ENCODE results near the gene OR2C3. TPM values are rescaled to one million over a fixed set of nuclear protein-coding genes. Genes with fewer than 3 reads are reported as not detected.

OR2C3 gene
- total and polyA plus RNA-seq, 7 experiments from 2014 or later: 0.05 TPM; not detected in 6

- Mint-ChIP-seq H3K9me3 (peaks cover 0 to 5% (median 0%) of the 10 kb centered on the region in 11 donors), H3K27ac (no peak overlapping the region), H3K36me3 (no peaks in the 10 kb centered on the region), H3K4me1 (peaks cover 0 to 2% (median 0%) of the 10 kb centered on the region in 7 donors), H3K4me3 (no peak overlapping the region), H3K27me3 (peaks cover 0 to 20% (median 16%) of the 10 kb centered on the region in 5 donors)
- no peaks in the 10 kb centered on the region for H3K4me1 ChIP-seq (ENCODE audit: control insufficient read depth in 2 of 2, insufficient read depth in 2 of 2, low read length in 2 of 2)
- H3K4me3 ChIP-seq (ENCODE audit: low read length): no peak overlapping the region
- intact Hi-C loops (cut with micrococcal nuclease): no loop called here
- H3K36me3 ChIP-seq (ENCODE audit: control insufficient read depth in 2 of 3, insufficient read depth in 3 of 3, low read length in 3 of 3): no peaks in the 10 kb centered on the region
- ChIA-PET CTCF (no interaction called here), POLR2A (no interaction called here)
- no peak overlapping the region for H3K27ac ChIP-seq (ENCODE audit: low read depth, low read length)
- H3K9me3 ChIP-seq (ENCODE audit: control insufficient read depth in 2 of 3, low read length in 3 of 3): no peaks in the 10 kb centered on the region
- no peaks in the 10 kb centered on the region for H3K27me3 ChIP-seq (ENCODE audit: control insufficient read depth in 2 of 2, insufficient read depth in 2 of 2, low read length in 2 of 2)
- ATAC-seq: peak; percentile 59
- no peak for DNase-seq
Measured at GRCh38 chr1:247539215-247539614, 3.0 kb upstream of the OR2C3 start.

DNA sequence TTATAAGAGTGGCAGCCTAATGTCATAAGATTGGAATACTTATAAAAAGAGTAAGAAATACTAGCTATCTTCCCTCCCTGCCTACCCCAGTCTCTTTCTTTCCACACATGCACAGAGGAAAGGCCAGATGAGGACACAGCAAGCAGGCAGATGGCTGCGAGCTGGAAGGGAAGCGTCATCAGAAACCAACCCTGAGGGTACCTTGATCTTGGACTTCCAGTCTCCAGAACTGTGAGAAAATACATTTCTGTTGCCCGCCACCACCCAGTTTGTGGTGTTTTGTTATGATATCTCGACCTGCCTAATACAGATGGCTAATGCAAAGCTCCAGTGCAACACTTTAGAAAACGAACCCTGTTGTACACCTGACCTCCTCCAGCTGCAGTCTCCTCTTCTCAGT lies 2.3 kb upstream of the OR2C3 start:
- peaks cover 0 to 2% (median 0%) of the 10 kb centered on the region in 7 donors for H3K4me1 Mint-ChIP-seq
- Histone ChIP-seq H3K36me3 (ENCODE audit: control insufficient read depth in 2 of 3, insufficient read depth in 3 of 3, low read length in 3 of 3) (no peaks in the 10 kb centered on the region), H3K27ac (ENCODE audit: low read depth, low read length) (no peak overlapping the region), H3K9me3 (ENCODE audit: control insufficient read depth in 2 of 3, low read length in 3 of 3) (no peaks in the 10 kb centered on the region), H3K27me3 (ENCODE audit: control insufficient read depth in 2 of 2, insufficient read depth in 2 of 2, low read length in 2 of 2) (no peaks in the 10 kb centered on the region), H3K4me3 (ENCODE audit: low read length) (no peak overlapping the region), H3K4me1 (ENCODE audit: control insufficient read depth in 2 of 2, insufficient read depth in 2 of 2, low read length in 2 of 2) (no peaks in the 10 kb centered on the region)
- no peak for ATAC-seq
- H3K27me3 Mint-ChIP-seq: peaks cover 0 to 24% (median 16%) of the 10 kb centered on the region in 5 donors
- no peak for DNase-seq
- no peak overlapping the region for H3K4me3 Mint-ChIP-seq
- no peaks in the 10 kb centered on the region for H3K36me3 Mint-ChIP-seq
- H3K27ac Mint-ChIP-seq: no peak overlapping the region
- CTCF ChIA-PET: no interaction called here
- intact Hi-C loops (cut with micrococcal nuclease): no loop called here
- H3K9me3 Mint-ChIP-seq: peaks cover 0 to 5% (median 0%) of the 10 kb centered on the region in 11 donors
- POLR2A ChIA-PET: no interaction called here

- Mint-ChIP-seq H3K36me3 (no peaks in the 10 kb centered on the region), H3K27me3 (peaks cover 1 to 33% (median 20%) of the 10 kb centered on the region in 5 donors), H3K9me3 (peaks cover 0 to 8% (median 0%) of the 10 kb centered on the region in 11 donors), H3K27ac (no peak overlapping the region), H3K4me3 (no peak overlapping the region), H3K4me1 (peaks cover 0 to under 1% (median 0%) of the 10 kb centered on the region in 7 donors)
- ChIA-PET POLR2A (no interaction called here), CTCF (no interaction called here)
- DNase-seq (no peak), ATAC-seq (peak; percentile 60)
- intact Hi-C loops (cut with micrococcal nuclease): no loop called here
- Histone ChIP-seq H3K27me3 (ENCODE audit: control insufficient read depth in 2 of 2, insufficient read depth in 2 of 2, low read length in 2 of 2) (no peaks in the 10 kb centered on the region), H3K4me1 (ENCODE audit: control insufficient read depth in 2 of 2, insufficient read depth in 2 of 2, low read length in 2 of 2) (no peaks in the 10 kb centered on the region), H3K9me3 (ENCODE audit: control insufficient read depth in 2 of 3, low read length in 3 of 3) (no peaks in the 10 kb centered on the region), H3K4me3 (ENCODE audit: low read length) (no peak overlapping the region), H3K27ac (ENCODE audit: low read depth, low read length) (no peak overlapping the region), H3K36me3 (ENCODE audit: control insufficient read depth in 2 of 3, insufficient read depth in 3 of 3, low read length in 3 of 3) (no peaks in the 10 kb centered on the region)
Measured at GRCh38 chr1:247535402-247535801, 838 bp downstream of the OR2C3 start.

GRCh38 chr1:247531937-247532336 lies 4.3 kb downstream of the OR2C3 start:
- intact Hi-C loops (cut with micrococcal nuclease): no loop called here
- Mint-ChIP-seq H3K36me3 (no peaks in the 10 kb centered on the region), H3K27ac (no peak overlapping the region), H3K27me3 (peaks cover 7 to 33% (median 25%) of the 10 kb centered on the region in 5 donors), H3K9me3 (peaks cover 0 to 4% (median 0%) of the 10 kb centered on the region in 11 donors), H3K4me1 (no peaks in the 10 kb centered on the region), H3K4me3 (no peak overlapping the region)
- no peak for ATAC-seq
- Histone ChIP-seq H3K36me3 (ENCODE audit: control insufficient read depth in 2 of 3, insufficient read depth in 3 of 3, low read length in 3 of 3) (no peaks in the 10 kb centered on the region), H3K4me3 (ENCODE audit: low read length) (no peak overlapping the region), H3K9me3 (ENCODE audit: control insufficient read depth in 2 of 3, low read length in 3 of 3) (no peaks in the 10 kb centered on the region), H3K27ac (ENCODE audit: low read depth, low read length) (no peak overlapping the region), H3K27me3 (ENCODE audit: control insufficient read depth in 2 of 2, insufficient read depth in 2 of 2, low read length in 2 of 2) (no peaks in the 10 kb centered on the region), H3K4me1 (ENCODE audit: control insufficient read depth in 2 of 2, insufficient read depth in 2 of 2, low read length in 2 of 2) (no peaks in the 10 kb centered on the region)
- DNase-seq: no peak
- ChIA-PET CTCF (no interaction called here), POLR2A (no interaction called here)

DNA sequence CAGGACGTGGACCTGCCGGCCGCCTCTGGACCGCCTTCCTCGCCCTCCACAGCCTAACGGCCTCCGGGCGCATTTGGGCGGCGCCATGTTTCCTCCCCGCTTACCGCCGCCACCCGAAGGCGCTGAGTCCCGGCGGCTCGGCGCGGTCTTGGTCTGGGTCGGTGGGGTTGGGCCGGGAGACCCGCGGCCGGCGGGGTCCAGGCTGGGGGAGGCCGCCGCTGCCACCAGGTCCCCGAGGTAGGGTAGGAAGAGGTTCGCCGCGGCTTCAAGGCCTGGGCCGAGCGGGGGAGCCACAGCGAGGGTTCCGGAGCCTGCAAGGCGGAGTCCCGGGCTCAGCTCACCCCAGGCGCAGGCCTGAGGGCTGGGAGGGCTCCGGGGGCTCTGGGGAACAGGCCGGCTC lies 5.5 kb downstream of the OR2C3 start:
- CTCF ChIA-PET: no interaction called here
- Histone ChIP-seq H3K4me1 (ENCODE audit: control insufficient read depth in 2 of 2, insufficient read depth in 2 of 2, low read length in 2 of 2) (no peaks in the 10 kb centered on the region), H3K27ac (ENCODE audit: low read depth, low read length) (no peak overlapping the region), H3K9me3 (ENCODE audit: control insufficient read depth in 2 of 3, low read length in 3 of 3) (no peaks in the 10 kb centered on the region), H3K4me3 (ENCODE audit: low read length) (no peak overlapping the region), H3K27me3 (ENCODE audit: control insufficient read depth in 2 of 2, insufficient read depth in 2 of 2, low read length in 2 of 2) (no peaks in the 10 kb centered on the region), H3K36me3 (ENCODE audit: control insufficient read depth in 2 of 3, insufficient read depth in 3 of 3, low read length in 3 of 3) (no peaks in the 10 kb centered on the region)
- H3K4me3 Mint-ChIP-seq: no peak overlapping the region
- H3K27me3 Mint-ChIP-seq: peaks cover 7 to 45% (median 31%) of the 10 kb centered on the region in 5 donors
- intact Hi-C loops (cut with micrococcal nuclease): no loop called here
- H3K9me3 Mint-ChIP-seq: peaks cover 0 to 4% (median 0%) of the 10 kb centered on the region in 11 donors
- no peak for DNase-seq
- POLR2A ChIA-PET: no interaction called here
- ATAC-seq: peak; percentile 49
- no peaks in the 10 kb centered on the region for H3K36me3 Mint-ChIP-seq
- no peaks in the 10 kb centered on the region for H3K4me1 Mint-ChIP-seq
- no peak overlapping the region for H3K27ac Mint-ChIP-seq

DNA sequence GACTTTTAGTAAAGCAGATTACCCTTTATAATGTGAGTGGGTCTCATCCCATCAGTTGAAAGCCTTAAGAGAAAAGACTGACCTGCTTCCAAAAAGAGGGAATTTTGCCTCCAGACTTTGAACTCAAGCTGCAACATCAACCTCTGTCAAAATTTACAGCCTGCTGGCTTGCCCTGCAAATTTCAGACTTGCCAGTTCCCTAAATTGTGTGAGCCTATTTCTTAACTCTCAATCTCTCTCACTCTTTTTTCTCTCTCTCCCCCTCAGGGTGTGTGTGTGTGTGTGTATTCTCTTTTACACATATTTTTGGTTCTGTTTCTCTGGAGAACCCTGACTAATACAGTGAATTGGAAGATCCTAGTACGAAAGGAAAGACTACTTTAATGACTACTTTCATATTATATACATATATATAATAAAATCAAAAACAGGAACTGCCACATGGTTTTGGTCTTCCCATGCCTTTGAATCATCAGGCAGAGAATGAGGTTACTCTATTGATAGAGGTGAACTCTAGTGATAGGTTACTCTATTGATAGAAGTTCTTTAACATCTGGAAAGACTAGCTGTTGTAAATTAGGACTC lies 6.4 kb downstream of the OR2C3 start:
- H3K4me1 ChIP-seq (ENCODE audit: control insufficient read depth in 2 of 2, insufficient read depth in 2 of 2, low read length in 2 of 2): no peaks in the 10 kb centered on the region
- H3K27me3 ChIP-seq (ENCODE audit: control insufficient read depth in 2 of 2, insufficient read depth in 2 of 2, low read length in 2 of 2): no peaks in the 10 kb centered on the region
- no peaks in the 10 kb centered on the region for H3K36me3 Mint-ChIP-seq
- no peak for DNase-seq
- H3K36me3 ChIP-seq (ENCODE audit: control insufficient read depth in 2 of 3, insufficient read depth in 3 of 3, low read length in 3 of 3): no peaks in the 10 kb centered on the region
- intact Hi-C loops (cut with micrococcal nuclease): no loop called here
- H3K9me3 ChIP-seq (ENCODE audit: control insufficient read depth in 2 of 3, low read length in 3 of 3): no peaks in the 10 kb centered on the region
- CTCF ChIA-PET: no interaction called here
- peaks cover 7 to 48% (median 39%) of the 10 kb centered on the region in 5 donors for H3K27me3 Mint-ChIP-seq
- H3K4me1 Mint-ChIP-seq: no peaks in the 10 kb centered on the region
- H3K9me3 Mint-ChIP-seq: peaks cover 0 to 4% (median 0%) of the 10 kb centered on the region in 11 donors
- H3K27ac Mint-ChIP-seq: no peak overlapping the region
- H3K4me3 Mint-ChIP-seq: peak overlapping the region in 1 of 10 donors; percentile 27
- ATAC-seq: no peak
- POLR2A ChIA-PET: no interaction called here
- no peak overlapping the region for H3K4me3 ChIP-seq (ENCODE audit: low read length)
- no peak overlapping the region for H3K27ac ChIP-seq (ENCODE audit: low read depth, low read length)

DNA sequence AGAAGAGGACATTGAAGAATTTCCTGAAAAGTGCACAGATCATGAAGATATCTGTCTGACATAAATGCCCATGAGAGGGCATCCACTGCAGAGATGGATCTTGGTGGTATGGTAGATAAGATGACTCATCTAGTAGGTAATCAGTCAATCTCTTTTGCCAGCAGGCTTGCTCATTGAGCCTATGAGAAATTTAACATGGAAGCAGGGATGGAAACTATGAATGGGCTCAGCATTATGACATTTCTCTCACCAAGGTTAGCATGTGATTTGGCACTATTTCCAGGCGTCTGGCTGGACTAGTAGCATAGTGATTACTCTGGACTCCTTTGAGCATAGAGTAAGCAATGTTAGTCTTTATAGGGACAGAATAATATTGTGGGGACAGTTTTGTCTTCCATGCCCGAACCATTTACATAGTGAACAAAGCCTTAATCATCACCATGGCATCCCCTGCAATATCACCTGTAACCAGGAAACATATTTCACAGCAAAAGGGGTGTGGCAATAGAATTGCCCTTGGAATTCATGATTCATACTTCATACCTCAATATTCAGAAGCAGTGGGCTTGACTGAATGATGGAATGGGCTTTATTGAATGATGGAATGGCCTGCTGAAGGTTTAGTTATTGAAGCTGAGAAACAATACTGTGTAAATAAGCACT lies 7.3 kb downstream of the OR2C3 start:
- H3K9me3 ChIP-seq (ENCODE audit: control insufficient read depth in 2 of 3, low read length in 3 of 3): no peaks in the 10 kb centered on the region
- Mint-ChIP-seq H3K27me3 (peaks cover 7 to 50% (median 47%) of the 10 kb centered on the region in 5 donors), H3K27ac (no peak overlapping the region), H3K36me3 (no peaks in the 10 kb centered on the region), H3K4me3 (no peak overlapping the region), H3K9me3 (peaks cover 0 to 8% (median 0%) of the 10 kb centered on the region in 11 donors), H3K4me1 (no peaks in the 10 kb centered on the region)
- ChIA-PET POLR2A (no interaction called here), CTCF (no interaction called here)
- intact Hi-C loops (cut with micrococcal nuclease): no loop called here
- no peak overlapping the region for H3K27ac ChIP-seq (ENCODE audit: low read depth, low read length)
- H3K27me3 ChIP-seq (ENCODE audit: control insufficient read depth in 2 of 2, insufficient read depth in 2 of 2, low read length in 2 of 2): no peaks in the 10 kb centered on the region
- H3K4me3 ChIP-seq (ENCODE audit: low read length): no peak overlapping the region
- DNase-seq (no peak), ATAC-seq (no peak)
- no peaks in the 10 kb centered on the region for H3K36me3 ChIP-seq (ENCODE audit: control insufficient read depth in 2 of 3, insufficient read depth in 3 of 3, low read length in 3 of 3)
- no peaks in the 10 kb centered on the region for H3K4me1 ChIP-seq (ENCODE audit: control insufficient read depth in 2 of 2, insufficient read depth in 2 of 2, low read length in 2 of 2)
